Right renal pelvis (tissue), 4 donors: ENCODE measurements around the gene PRKG1. TPM values are rescaled to one million over a fixed set of nuclear protein-coding genes. Genes with fewer than 3 reads are reported as not detected.

Experiments
- polyA plus RNA-seq, 4 donors: library from polyadenylated mRNA; unstranded; fragments of 120-200 nt; gene quantifications; one replicate each; pipeline ENCODE4 v1.2.1, GENCODE V29; 2013; ENCODE audit not compliant: insufficient read length in 4 of 4

Gene PRKG1
- polyA plus RNA-seq, 4 donors = 13.3 to 16.0 (median 14.3) TPM

Other genes with a start within 250 kb of the PRKG1 start
- gene A1CF, start 188.9 kb upstream of the PRKG1 start, polyA plus RNA-seq = 1 to 10 TPM; 6.0 to 8.6 (median 6.5) TPM